HG03558 (cell line): ENCODE data around the gene PCSK9.

ENCODE experiments used
- ATAC-seq: cut with Tn5 transposase; IDR thresholded peaks from one replicate; pipeline ENCODE4 v1.9.1; 2021; ENCODE audit warnings: moderate number of reproducible peaks; ENCODE audit not compliant: unreplicated experiment; ENCODE audit errors: extremely low read depth

The PCSK9 gene

GRCh38 chr1:55056632-55056992, 17.3 kb downstream of the PCSK9 start:
- no peak for ATAC-seq

GRCh38 chr1:55057270-55057955, 18.1 kb downstream of the PCSK9 start:
- no peak for ATAC-seq

GRCh38 chr1:55057956-55058298, 18.6 kb downstream of the PCSK9 start:
- no peak for ATAC-seq

GRCh38 chr1:55059302-55060132, 20.2 kb downstream of the PCSK9 start:
- no peak for ATAC-seq

GRCh38 chr1:55060133-55060999, 21.0 kb downstream of the PCSK9 start:
- no peak for ATAC-seq

GRCh38 chr1:55061000-55061705, 21.8 kb downstream of the PCSK9 start:
- ATAC-seq, result no peak

- ATAC-seq, result no peak
These were observed 22.5 kb downstream of the PCSK9 start for GRCh38 chr1:55061706-55062321.

GRCh38 chr1:55062801-55063576, 23.6 kb downstream of the PCSK9 start:
- no peak for ATAC-seq

- no peak for ATAC-seq
These were observed 24.2 kb downstream of the PCSK9 start for GRCh38 chr1:55063577-55063942.

GRCh38 chr1:55064071-55064581, 24.8 kb downstream of the PCSK9 start:
- no peak for ATAC-seq

- ATAC-seq, result no peak
These were observed 25.5 kb downstream of the PCSK9 start for GRCh38 chr1:55064861-55065263.

- no peak for ATAC-seq
These were observed 26.3 kb downstream of the PCSK9 start for GRCh38 chr1:55065648-55066047.

- ATAC-seq, result no peak
These were observed 27.9 kb downstream of the PCSK9 start for GRCh38 chr1:55067022-55067778.

GRCh38 chr1:55067914-55068313, 28.6 kb downstream of the PCSK9 start:
- ATAC-seq, result no peak

GRCh38 chr1:55068638-55069037, 29.3 kb downstream of the PCSK9 start:
- no peak for ATAC-seq

- no peak for ATAC-seq
These were observed 29.9 kb downstream of the PCSK9 start for GRCh38 chr1:55069280-55069679.

GRCh38 chr1:55070293-55071164, 31.2 kb downstream of the PCSK9 start:
- ATAC-seq, result no peak
